ENCODE measurements around the gene RGS17. TPM values are rescaled to one million over a fixed set of nuclear protein-coding genes. Genes with fewer than 3 reads are reported as not detected.
"Not testable (repeated sequence)": the region's sequence is repeated elsewhere in the genome, so short reads cannot be mapped to it uniquely, and the experiment has no call there.

Gene RGS17
- total RNA-seq, 1 experiment from 2014 or later: 1.2 TPM

DNA sequence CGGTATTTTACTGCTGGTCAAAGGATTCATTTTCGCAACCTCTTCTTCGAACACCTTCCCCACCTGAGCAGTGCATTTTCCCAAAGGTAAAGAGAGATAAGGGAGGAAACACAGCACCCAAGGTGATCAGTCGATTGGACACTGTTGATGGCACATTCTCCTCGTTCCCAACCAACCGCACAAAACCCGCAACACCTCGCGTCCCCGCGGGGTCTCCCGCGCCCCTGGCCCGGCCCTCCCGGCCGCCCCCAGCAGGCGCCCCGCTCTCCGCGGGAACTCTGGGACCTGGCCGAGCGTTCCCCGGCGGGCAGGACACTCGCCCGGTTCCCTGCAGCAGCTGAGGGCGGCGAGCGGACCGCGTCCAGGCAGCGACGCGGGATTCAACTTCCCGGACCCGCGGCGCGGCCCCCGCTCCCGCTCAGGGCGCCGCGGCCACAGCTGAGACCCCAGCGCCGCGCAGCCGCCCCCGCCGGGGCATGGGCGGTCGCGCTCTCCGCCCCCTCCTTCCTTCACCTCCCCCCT, 506 bp downstream of the RGS17 start:
- in situ Hi-C loops (cut with HindIII; ENCODE audit: low pct_unique_long_range_greater_than_20kb, low sequenced_read_pairs): no loop called here
- DNase-seq (ENCODE audit: low read depth, low spot score): no peak

DNA sequence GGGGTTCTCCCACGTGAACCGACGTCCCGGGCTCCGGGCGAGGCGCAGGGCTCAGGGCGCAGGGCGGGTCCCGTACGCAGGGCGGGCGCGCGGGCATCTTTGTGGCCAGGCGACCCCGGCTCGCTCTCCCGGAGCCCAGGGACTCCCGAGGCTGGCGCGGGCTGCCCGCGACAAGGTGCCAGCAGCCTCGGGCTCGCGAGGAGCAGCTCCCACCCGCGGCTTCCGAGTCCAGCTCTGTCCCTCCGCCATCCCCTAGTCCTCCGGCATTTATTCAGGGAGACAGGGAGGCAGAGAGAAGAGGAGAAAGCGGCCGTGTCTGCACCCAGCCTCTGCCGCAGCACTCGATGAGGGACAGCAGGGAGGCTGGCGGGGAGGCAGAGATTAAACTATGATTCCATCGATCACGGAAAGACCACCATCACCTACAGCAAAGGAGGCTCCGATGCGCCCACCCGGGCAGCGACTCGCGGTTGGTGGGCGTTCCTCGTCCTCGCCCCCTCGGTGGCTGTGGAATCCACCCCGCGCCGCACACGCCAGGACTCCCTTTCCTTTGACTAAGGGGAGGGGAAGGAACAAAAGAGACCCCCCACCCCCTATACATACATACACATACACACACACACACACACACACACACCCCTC, 1.1 kb downstream of the RGS17 start:
- no peak for DNase-seq (ENCODE audit: low read depth, low spot score)
- in situ Hi-C loops (cut with HindIII; ENCODE audit: low pct_unique_long_range_greater_than_20kb, low sequenced_read_pairs): no loop called here

DNA sequence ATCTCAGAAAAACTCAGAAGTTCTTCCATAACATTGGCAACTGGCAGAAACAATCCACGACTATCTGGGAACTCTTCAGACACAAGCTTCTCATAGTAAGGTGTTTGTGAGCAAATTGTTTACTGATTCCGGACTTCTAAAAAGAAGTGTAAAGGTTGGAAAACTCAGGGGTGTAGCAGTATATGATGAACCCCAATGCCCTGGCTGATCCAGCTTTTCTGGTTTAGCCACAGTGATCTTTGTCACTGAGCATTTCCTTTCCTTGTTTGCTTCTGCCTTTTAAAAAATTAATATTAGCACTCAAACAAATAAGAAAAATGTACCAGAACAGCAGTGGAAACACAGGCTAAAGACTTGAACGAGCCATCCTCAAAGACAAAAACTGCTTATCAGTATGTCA, 4.9 kb downstream of the RGS17 start:
- no peak for DNase-seq (ENCODE audit: low read depth, low spot score)
- in situ Hi-C loops (cut with HindIII; ENCODE audit: low pct_unique_long_range_greater_than_20kb, low sequenced_read_pairs): no loop called here

DNA sequence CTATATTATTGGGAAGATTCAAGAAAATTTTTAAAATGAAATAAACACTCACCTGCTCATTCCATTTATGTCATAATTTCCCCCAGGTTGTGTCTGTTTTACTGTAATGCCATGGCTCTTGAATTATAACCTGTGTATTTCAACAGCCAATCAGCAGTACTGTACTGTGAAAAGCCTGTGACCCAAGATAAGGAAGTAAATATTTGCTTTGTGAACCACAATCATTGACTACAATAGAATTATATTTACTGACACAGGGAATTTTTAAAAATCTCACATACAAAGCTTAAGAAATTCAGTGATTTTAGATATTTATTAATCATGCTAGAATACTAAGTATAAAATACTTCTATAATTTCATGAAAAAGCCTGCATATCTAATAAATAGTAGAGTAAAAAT, 6.0 kb downstream of the RGS17 start:
- no peak for DNase-seq (ENCODE audit: low read depth, low spot score)
- in situ Hi-C loops (cut with HindIII; ENCODE audit: low pct_unique_long_range_greater_than_20kb, low sequenced_read_pairs): no loop called here

DNA sequence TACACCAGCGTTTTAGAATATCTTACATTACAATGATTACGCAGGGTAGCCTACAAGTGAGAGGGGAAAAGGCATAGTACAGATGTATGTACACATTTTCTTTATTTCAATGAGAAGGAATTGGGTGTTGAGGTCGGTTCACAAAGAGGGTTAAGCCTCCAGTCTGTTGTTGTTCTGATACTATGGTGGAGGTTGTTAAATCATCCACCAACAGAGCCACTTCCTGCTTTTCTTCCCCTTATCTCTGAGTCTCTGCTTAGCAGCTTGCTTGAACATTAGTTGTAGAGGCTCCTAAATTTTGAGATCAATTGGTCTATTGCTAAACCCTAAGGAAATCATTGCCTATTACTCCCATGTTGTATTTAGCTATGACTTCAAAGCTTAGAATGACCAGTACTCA, 7.3 kb downstream of the RGS17 start:
- in situ Hi-C loops (cut with HindIII; ENCODE audit: low pct_unique_long_range_greater_than_20kb, low sequenced_read_pairs): no loop called here
- no peak for DNase-seq (ENCODE audit: low read depth, low spot score)

DNA sequence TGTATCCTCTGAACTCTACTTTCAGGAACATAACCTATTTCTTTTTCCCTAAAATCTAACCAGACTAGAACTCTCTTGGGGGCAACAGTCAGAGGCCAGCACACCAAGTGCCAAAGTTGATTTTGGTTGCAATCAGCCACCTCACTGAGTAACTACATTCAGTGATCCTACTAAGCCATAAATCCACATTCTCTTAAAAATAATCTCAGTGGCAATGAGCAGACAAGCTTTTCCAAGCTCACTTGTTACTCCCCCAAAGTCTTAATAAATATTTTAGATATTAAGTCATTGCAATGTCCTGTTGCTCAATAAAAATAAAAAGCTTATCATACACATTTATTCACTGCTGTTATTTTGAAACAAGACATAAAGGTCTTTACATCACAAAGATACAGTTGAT, 9.8 kb downstream of the RGS17 start:
- in situ Hi-C loops (cut with HindIII; ENCODE audit: low pct_unique_long_range_greater_than_20kb, low sequenced_read_pairs): no loop called here
- no peak for DNase-seq (ENCODE audit: low read depth, low spot score)

DNA sequence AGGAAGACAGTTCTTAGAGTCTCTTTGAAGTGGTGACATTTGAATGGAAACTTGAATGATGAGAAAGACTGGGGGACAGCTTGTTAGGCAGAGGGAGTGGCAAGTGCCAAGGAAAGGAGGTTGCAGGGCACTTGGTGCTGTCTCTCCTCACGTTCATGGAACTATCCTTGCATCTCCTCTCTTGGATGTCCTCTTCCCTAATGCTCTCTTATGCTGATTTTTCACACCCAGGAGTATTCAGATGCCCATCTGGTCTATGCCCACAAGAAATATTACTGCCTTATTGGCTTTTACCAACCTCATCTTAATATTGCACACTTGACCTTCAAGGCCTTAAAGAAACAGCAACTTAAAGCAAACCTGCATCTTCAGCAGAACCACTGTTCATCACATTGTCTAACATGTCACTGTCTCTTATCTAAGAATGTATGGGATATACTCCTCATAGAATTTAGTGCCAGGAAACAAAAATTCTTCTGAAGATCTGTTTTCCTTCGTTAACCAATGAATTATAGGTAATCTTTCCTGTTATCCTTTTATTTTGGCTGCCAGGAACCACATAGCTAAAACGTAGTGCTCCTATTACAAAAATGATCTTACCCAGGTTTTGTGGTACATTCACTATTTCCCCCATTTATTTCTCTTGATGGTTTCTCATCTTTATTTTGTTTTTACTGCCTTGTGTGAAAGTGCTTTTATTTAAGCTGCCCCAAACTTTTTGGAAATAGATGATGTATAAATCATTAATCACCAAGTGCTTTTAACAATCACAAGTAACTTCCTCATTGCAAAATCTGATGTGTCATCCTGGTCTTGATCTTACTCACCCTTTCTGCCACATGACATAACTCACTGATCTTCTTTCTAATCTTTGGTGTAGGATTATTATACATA, 12.8 kb downstream of the RGS17 start:
- in situ Hi-C loops (cut with HindIII; ENCODE audit: low pct_unique_long_range_greater_than_20kb, low sequenced_read_pairs): no loop called here
- peak; percentile 6 for DNase-seq (ENCODE audit: low read depth, low spot score)

DNA sequence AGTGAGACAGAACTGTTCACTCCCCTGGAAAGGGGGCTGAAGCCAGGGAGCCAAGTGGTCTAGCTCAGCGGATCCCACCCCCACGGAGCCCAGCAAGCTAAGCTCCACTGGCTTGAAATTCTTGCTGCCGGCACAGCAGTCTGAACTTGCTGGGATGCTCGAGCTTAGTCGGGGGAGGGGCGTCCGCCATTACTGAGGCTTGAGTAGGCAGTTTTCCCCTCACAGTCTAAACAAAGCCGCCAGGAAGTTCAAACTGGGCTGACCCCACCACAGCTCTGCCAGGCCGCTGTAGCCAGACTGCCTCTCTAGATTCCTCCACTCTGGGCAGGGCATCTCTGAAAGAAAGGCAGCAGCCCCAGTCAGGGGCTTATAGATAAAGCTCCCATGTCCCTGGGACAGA, 20.0 kb downstream of the RGS17 start:
- in situ Hi-C loops (cut with HindIII; ENCODE audit: low pct_unique_long_range_greater_than_20kb, low sequenced_read_pairs); DNase-seq (ENCODE audit: low read depth, low spot score): not testable (repeated sequence)

DNA sequence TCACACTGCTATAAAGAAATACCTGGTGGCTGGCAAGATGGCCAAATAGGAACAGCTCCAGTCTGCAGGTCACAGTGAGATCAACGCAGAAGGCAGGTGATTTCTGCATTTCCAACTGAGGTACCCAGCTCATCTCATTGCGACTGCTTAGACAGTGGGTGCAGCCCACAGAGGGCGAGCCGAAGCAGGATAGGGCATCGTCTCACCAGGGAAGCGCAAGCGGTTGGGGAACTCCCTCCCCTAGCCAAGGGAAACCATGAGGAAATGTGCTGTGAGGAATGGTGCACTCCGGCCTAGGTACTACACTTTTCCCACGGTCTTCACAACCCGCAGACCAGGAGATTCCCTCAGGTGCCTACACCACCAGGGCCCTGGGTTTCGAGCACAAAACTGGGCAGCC, 20.5 kb downstream of the RGS17 start:
- in situ Hi-C loops (cut with HindIII; ENCODE audit: low pct_unique_long_range_greater_than_20kb, low sequenced_read_pairs); DNase-seq (ENCODE audit: low read depth, low spot score): not testable (repeated sequence)

DNA sequence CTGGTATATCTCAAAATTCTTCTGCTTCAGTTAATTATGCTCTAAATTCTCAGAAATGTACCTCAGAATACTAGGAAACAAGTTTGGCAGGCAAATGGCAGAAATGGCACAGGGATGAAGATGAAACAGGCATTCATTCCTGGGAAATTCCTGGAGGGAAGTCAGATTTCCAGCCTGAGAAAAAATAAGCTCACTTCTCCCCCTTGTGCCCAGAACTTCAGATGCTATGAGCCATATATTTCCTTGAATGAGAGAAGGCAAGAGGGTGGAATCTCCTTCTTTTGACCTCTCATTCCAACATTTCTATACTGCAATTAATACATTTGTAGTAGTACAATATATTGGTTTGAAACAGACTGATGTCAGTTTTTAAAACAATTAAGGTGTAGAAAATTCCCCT, 22.8 kb downstream of the RGS17 start:
- DNase-seq (ENCODE audit: low read depth, low spot score): peak; percentile 70
- in situ Hi-C loops (cut with HindIII; ENCODE audit: low pct_unique_long_range_greater_than_20kb, low sequenced_read_pairs): no loop called here

DNA sequence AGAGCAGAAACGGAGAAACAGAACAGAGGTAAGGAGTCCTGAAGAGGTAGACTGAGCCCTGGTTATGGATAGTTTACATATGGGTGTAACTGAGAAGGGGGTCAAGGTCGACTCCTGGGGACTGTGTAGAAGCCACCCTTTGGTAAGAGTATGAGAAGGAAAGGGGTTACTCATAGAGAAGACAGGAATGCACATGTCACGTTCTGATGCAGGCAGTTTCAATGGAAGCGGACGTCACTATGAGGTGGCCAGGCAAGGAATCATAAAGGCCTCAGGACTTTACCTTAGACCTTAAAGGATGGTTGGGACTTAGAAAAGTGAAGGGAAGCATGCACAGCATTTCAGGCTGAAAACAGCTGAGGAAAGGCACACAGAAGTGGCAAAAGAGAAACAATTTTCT, 25.1 kb downstream of the RGS17 start:
- in situ Hi-C loops (cut with HindIII; ENCODE audit: low pct_unique_long_range_greater_than_20kb, low sequenced_read_pairs): no loop called here
- DNase-seq (ENCODE audit: low read depth, low spot score): no peak

DNA sequence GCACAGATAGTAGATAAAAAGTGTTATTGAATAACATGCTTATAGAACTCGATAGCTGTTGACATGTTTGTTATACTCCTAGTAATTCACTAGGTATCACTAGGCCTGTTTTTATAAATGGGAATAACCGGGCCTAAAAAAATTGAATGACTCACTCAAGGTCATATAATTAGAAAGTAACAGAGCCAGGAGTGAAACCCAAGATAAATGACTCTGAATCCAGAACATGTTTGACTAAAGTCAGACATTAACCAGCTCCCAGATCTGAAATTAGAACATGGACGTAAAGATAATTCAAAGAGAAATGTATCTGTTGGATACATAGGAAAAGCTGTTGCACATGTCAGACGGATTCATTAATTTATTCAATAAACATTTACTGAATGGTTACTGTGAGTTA, 26.9 kb downstream of the RGS17 start:
- in situ Hi-C loops (cut with HindIII; ENCODE audit: low pct_unique_long_range_greater_than_20kb, low sequenced_read_pairs): no loop called here

DNA sequence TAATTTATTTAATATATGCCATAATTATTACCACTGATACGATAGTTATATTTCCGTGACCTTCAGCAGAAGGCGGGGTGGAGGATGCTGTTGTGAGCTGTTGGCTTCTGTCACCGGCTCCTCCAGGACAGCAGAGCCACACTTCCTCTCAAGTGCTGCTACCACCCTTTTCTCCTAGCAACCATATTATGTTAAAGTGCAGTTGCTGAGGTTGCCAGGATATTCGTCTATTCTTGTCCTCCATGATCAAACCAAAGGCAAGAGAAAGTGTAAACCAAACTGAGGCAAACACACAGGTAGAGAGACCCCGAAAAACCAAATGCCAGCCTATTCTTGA, 27.8 kb downstream of the RGS17 start:
- DNase-seq (ENCODE audit: low read depth, low spot score): no peak
- in situ Hi-C loops (cut with HindIII; ENCODE audit: low pct_unique_long_range_greater_than_20kb, low sequenced_read_pairs): no loop called here

More for the DNA sequence above, 26.9 kb downstream of the RGS17 start:
- DNase-seq (ENCODE audit: low read depth, low spot score): no peak

DNA sequence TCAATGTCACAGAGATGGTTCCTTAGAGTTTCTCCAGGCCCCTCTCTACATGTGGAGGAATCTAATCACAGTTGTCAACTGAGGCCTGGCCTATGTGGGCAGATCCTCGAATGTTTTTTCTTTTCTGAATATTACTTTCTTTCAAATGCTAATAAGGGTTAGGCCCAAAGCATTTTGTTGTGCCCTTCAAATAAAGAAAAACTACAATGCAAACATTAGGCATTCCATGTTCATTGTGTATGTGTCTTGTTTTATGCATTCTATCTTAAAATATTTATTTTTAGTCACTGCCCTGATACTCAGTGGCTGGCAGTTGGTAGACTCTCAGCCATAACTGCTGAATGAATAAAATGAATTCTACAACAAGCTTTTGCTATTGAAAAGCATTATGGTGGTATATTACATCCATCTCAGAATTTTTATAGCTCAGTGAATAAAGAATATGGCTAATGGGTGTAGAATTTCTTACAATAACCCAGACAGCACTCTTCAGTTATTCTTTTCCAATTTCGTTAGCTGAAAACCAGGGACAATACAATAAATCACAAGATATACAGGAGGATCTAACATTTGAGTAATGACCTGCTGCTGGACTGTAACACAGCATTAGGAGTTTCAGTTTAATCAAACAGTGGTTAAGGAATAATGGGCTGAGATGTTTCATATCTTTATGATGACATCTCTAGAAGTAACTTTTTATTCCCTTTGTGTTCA, 28.3 kb downstream of the RGS17 start:
- in situ Hi-C loops (cut with HindIII; ENCODE audit: low pct_unique_long_range_greater_than_20kb, low sequenced_read_pairs): no loop called here
- DNase-seq (ENCODE audit: low read depth, low spot score): no peak

DNA sequence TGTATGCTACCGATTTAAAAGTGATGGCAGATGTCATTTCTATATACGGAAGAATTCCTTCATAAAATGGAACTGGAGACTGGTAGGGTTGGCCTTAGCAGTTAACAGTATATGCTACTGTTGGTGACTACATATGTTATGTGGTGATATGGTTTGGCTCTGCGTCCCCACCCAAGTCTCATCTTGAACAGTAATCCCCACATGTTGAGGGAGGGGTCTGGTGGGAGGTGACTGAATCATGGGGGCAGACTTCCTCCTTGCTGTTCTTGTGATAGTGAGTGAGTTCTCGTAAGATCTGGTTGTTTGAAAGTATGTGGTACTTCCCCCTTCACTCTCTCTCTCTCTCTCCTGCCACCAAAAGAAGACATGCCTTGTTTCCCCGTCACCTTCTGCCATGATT, 29.6 kb downstream of the RGS17 start:
- in situ Hi-C loops (cut with HindIII; ENCODE audit: low pct_unique_long_range_greater_than_20kb, low sequenced_read_pairs): no loop called here
- no peak for DNase-seq (ENCODE audit: low read depth, low spot score)

DNA sequence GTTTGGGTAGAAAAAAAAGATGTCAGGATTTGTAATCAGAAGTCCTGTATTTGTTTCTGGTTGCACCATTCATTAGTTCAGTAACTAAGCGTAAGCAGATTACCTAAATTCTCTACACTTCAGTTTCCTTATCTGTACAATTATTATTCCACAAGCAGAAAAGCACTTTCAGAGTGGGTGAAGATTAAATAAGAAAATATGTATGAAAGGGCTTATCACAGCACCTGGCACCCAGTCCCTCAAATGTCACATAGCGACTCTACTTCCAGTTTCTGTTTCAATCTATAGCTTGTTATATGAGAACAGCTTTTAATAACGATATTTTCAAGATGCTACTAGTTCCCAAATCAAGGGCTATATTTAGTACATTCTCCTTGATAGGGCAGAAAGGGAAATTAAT, 31.4 kb downstream of the RGS17 start:
- DNase-seq (ENCODE audit: low read depth, low spot score): no peak
- in situ Hi-C loops (cut with HindIII; ENCODE audit: low pct_unique_long_range_greater_than_20kb, low sequenced_read_pairs): no loop called here

DNA sequence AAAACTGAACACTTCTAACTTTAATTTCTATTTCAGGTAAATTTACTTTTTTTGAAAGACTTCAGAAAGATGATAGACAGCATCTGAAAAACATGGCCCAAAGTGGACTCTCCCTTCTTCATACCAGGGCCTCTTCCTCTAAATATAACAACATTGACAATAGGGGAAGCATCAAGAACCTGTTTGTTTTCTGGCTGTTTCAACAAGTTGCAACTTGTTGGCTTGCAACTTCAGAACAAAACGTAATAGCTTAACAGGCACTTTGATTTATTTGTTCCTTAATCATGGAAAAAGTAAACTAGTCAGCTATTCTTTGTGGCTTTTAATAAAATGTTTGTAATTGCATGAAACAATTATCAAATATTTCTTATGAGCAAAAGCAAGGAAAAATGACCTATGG, 34.3 kb downstream of the RGS17 start:
- DNase-seq (ENCODE audit: low read depth, low spot score): no peak
- in situ Hi-C loops (cut with HindIII; ENCODE audit: low pct_unique_long_range_greater_than_20kb, low sequenced_read_pairs): no loop called here

DNA sequence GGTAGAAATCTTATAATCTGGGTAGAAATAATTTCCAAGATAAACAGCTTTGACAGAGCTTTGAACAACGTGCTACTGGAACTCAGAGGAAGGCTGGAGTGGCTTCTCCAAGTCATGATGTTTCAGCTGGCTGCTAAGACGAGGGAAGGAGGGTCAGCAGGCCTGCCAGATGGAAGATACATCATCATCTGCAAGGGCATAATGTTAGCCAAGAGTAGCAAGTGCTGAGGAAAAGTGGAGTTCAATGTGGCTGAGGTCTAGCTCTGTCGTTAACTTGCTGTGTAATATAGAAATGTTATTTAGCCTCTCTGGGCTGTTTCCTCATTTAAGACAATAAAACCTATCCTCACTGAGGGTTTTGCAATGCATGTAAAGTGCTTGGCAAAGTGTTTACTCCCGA, 35.1 kb downstream of the RGS17 start:
- no peak for DNase-seq (ENCODE audit: low read depth, low spot score)
- in situ Hi-C loops (cut with HindIII; ENCODE audit: low pct_unique_long_range_greater_than_20kb, low sequenced_read_pairs): no loop called here
